HEK293 (cell line): ENCODE results near the gene INTS7.

Experiments
- MZF1 ChIP-seq: fragments of 450-650 bp; formaldehyde crosslinking; IDR thresholded peaks from 2 replicates; pipeline ENCODE4 v1.5.1; 2017; ENCODE audit warnings: missing biosample characterization, missing genetic modification characterization, borderline replicate concordance
- YY1 ChIP-seq: fragments of 450-650 bp; formaldehyde crosslinking; IDR thresholded peaks from 2 replicates; pipeline ENCODE4 v1.5.1; 2018; ENCODE audit warnings: missing biosample characterization, missing genetic modification characterization
- ZNF2 ChIP-seq: fragments of 450-650 bp; formaldehyde crosslinking; IDR thresholded peaks from 2 replicates; pipeline ENCODE4 v1.5.1; 2016; ENCODE audit warnings: missing biosample characterization, missing genetic modification characterization
- ZNF221 ChIP-seq: fragments of 450-650 bp; formaldehyde crosslinking; IDR thresholded peaks from 2 replicates; pipeline ENCODE4 v1.5.1; 2017; ENCODE audit warnings: missing biosample characterization, missing genetic modification characterization, borderline replicate concordance
- ZNF274 ChIP-seq, 2 experiments: fragments of 200-500 bp in 1 of 2; fragments of 450-650 bp in 1 of 2; sonication (Bioruptor generic) in 1 of 2; formaldehyde crosslinking in 1 of 2; IDR thresholded peaks; 2 replicates each; pipeline versions ENCODE4 v1.5.1 to v1.6.1; 2014 to 2016; ENCODE audit warnings: borderline replicate concordance in 1 of 2, inconsistent platforms in 1 of 2, low read length in 1 of 2, missing biosample characterization in 1 of 2, missing genetic modification characterization in 1 of 2
- ZNF426 ChIP-seq: fragments of 450-650 bp; formaldehyde crosslinking; IDR thresholded peaks from 2 replicates; pipeline ENCODE4 v1.5.1; 2017; ENCODE audit warnings: missing biosample characterization, missing genetic modification characterization, mild to moderate bottlenecking, inconsistent platforms, moderate library complexity
- ZNF843 ChIP-seq: fragments of 450-650 bp; formaldehyde crosslinking; IDR thresholded peaks from 2 replicates; pipeline ENCODE4 v1.5.1; 2016; ENCODE audit warnings: missing biosample characterization, missing genetic modification characterization
- ZSCAN16 ChIP-seq: fragments of 450-650 bp; formaldehyde crosslinking; IDR thresholded peaks from 2 replicates; pipeline ENCODE4 v1.5.1; 2016; ENCODE audit warnings: missing biosample characterization, missing genetic modification characterization
- TF ChIP-seq, protein P1 (sequence below): fragments of 450-650 bp; formaldehyde crosslinking; IDR thresholded peaks from 2 replicates; pipeline ENCODE4 v1.5.1; 2017; ENCODE audit warnings: missing biosample characterization, mild to moderate bottlenecking, missing genetic modification characterization, moderate library complexity
- TF ChIP-seq, protein P2 (sequence below): fragments of 450-650 bp; formaldehyde crosslinking; IDR thresholded peaks from 2 replicates; pipeline ENCODE4 v1.5.1; 2016; ENCODE audit warnings: missing biosample characterization, missing genetic modification characterization
- TF ChIP-seq, protein P3 (sequence below): fragments of 450-650 bp; formaldehyde crosslinking; IDR thresholded peaks from 2 replicates; pipeline ENCODE4 v1.5.1; 2016; ENCODE audit warnings: missing biosample characterization, missing genetic modification characterization
- TF ChIP-seq, protein P4 (sequence below): fragments of 450-650 bp; IDR thresholded peaks from 2 replicates; pipeline ENCODE4 v1.5.1; 2018; ENCODE audit warnings: missing biosample characterization, mild to moderate bottlenecking, missing genetic modification characterization
- TF ChIP-seq, protein P5 (sequence below): fragments of 450-650 bp; formaldehyde crosslinking; IDR thresholded peaks from 2 replicates; pipeline ENCODE4 v1.5.1; 2017; ENCODE audit warnings: missing biosample characterization, missing genetic modification characterization

DNA sequence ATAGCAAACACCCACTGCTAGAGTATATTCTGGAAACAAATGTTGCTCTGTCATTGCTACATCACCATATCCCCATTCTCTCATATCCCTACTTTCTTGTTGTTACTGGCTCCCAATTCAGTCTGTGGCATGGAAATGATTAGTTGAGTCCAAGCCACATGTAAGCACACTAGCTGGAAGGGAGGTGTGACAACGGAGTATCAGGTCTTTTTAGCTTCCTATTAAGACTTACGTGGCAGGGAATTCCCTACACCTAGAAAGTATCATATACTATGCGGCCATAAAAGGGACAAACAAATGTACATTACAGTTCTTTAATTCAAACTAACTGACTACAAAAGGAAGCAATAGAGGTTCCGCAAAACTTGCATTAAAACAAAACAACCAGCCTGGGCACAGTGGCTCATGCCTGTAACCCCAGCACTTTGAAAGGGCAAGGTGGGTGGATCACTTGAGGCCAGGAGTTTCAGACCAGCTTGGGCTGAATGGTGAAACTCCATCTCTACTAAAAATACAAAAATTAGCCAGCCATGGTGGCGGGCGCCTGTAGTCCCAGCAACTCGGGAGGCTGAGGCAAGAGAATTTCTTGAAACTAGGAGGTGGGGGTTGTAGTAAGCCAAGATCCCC is 48.6 kb downstream of the INTS7 start:
- TF ChIP-seq ZNF221 (tag by site-specific recombination), result no peak
- TF ChIP-seq, protein P1, sequence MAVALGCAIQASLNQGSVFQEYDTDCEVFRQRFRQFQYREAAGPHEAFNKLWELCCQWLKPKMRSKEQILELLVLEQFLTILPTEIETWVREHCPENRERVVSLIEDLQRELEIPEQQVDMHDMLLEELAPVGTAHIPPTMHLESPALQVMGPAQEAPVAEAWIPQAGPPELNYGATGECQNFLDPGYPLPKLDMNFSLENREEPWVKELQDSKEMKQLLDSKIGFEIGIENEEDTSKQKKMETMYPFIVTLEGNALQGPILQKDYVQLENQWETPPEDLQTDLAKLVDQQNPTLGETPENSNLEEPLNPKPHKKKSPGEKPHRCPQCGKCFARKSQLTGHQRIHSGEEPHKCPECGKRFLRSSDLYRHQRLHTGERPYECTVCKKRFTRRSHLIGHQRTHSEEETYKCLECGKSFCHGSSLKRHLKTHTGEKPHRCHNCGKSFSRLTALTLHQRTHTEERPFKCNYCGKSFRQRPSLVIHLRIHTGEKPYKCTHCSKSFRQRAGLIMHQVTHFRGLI, result no peak
- TF ChIP-seq, protein P2, sequence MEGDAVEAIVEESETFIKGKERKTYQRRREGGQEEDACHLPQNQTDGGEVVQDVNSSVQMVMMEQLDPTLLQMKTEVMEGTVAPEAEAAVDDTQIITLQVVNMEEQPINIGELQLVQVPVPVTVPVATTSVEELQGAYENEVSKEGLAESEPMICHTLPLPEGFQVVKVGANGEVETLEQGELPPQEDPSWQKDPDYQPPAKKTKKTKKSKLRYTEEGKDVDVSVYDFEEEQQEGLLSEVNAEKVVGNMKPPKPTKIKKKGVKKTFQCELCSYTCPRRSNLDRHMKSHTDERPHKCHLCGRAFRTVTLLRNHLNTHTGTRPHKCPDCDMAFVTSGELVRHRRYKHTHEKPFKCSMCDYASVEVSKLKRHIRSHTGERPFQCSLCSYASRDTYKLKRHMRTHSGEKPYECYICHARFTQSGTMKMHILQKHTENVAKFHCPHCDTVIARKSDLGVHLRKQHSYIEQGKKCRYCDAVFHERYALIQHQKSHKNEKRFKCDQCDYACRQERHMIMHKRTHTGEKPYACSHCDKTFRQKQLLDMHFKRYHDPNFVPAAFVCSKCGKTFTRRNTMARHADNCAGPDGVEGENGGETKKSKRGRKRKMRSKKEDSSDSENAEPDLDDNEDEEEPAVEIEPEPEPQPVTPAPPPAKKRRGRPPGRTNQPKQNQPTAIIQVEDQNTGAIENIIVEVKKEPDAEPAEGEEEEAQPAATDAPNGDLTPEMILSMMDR, result no peak
- TF ChIP-seq, protein P3, sequence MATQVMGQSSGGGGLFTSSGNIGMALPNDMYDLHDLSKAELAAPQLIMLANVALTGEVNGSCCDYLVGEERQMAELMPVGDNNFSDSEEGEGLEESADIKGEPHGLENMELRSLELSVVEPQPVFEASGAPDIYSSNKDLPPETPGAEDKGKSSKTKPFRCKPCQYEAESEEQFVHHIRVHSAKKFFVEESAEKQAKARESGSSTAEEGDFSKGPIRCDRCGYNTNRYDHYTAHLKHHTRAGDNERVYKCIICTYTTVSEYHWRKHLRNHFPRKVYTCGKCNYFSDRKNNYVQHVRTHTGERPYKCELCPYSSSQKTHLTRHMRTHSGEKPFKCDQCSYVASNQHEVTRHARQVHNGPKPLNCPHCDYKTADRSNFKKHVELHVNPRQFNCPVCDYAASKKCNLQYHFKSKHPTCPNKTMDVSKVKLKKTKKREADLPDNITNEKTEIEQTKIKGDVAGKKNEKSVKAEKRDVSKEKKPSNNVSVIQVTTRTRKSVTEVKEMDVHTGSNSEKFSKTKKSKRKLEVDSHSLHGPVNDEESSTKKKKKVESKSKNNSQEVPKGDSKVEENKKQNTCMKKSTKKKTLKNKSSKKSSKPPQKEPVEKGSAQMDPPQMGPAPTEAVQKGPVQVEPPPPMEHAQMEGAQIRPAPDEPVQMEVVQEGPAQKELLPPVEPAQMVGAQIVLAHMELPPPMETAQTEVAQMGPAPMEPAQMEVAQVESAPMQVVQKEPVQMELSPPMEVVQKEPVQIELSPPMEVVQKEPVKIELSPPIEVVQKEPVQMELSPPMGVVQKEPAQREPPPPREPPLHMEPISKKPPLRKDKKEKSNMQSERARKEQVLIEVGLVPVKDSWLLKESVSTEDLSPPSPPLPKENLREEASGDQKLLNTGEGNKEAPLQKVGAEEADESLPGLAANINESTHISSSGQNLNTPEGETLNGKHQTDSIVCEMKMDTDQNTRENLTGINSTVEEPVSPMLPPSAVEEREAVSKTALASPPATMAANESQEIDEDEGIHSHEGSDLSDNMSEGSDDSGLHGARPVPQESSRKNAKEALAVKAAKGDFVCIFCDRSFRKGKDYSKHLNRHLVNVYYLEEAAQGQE, result no peak
- TF ChIP-seq, protein P4, sequence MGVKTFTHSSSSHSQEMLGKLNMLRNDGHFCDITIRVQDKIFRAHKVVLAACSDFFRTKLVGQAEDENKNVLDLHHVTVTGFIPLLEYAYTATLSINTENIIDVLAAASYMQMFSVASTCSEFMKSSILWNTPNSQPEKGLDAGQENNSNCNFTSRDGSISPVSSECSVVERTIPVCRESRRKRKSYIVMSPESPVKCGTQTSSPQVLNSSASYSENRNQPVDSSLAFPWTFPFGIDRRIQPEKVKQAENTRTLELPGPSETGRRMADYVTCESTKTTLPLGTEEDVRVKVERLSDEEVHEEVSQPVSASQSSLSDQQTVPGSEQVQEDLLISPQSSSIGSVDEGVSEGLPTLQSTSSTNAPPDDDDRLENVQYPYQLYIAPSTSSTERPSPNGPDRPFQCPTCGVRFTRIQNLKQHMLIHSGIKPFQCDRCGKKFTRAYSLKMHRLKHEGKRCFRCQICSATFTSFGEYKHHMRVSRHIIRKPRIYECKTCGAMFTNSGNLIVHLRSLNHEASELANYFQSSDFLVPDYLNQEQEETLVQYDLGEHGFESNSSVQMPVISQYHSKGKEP (tag by site-specific recombination), result no peak
- no peak for TF ChIP-seq ZSCAN16 (tag by site-specific recombination)
- no peak for TF ChIP-seq ZNF426 (tag by site-specific recombination)
- no peak for TF ChIP-seq ZNF274 (IDR thresholded peaks at IDR 0.05; ENCODE audit: low read length)
- TF ChIP-seq ZNF274 (tag by site-specific recombination; IDR thresholded peaks at IDR 0.05; ENCODE audit: borderline replicate concordance), result no peak
- no peak for TF ChIP-seq ZNF843 (tag by site-specific recombination)
- TF ChIP-seq, protein P5, sequence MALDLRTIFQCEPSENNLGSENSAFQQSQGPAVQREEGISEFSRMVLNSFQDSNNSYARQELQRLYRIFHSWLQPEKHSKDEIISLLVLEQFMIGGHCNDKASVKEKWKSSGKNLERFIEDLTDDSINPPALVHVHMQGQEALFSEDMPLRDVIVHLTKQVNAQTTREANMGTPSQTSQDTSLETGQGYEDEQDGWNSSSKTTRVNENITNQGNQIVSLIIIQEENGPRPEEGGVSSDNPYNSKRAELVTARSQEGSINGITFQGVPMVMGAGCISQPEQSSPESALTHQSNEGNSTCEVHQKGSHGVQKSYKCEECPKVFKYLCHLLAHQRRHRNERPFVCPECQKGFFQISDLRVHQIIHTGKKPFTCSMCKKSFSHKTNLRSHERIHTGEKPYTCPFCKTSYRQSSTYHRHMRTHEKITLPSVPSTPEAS (tag by site-specific recombination), result no peak
- TF ChIP-seq ZNF2 (tag by site-specific recombination), result no peak
- TF ChIP-seq YY1 (tag by site-specific recombination), result no peak
- no peak for TF ChIP-seq MZF1 (tag by site-specific recombination)
